ENCODE measurements around the gene KLHL7. TPM values are rescaled to one million over a fixed set of nuclear protein-coding genes. Genes with fewer than 3 reads are reported as not detected.

Gene KLHL7
- total RNA-seq, 1 experiment from 2014 or later = 33.8 TPM

- POLR2A ChIA-PET = no interaction called here
These were observed 30.6 kb downstream of the KLHL7 start for GRCh38 chr7:23136216-23136615.

DNA sequence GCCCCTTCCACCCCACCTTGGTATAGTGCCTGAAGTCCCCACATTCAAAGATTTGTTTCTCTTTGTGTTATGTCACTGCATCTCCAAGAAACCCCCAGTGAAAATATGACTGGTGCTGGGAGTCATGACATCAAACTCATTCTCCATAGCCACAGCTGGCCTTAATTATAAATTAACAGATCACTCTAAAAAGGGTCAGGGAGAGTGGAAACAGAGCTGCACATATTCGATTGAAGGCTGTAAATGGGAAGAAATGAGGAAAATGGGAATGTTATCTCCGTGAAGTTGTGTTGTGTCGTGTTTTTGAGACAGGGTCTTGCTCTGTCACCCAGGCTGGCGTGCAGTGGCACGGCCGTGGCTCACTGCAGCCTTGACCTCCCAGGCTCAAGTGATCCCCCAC is 52.1 kb downstream of the KLHL7 start:
- Histone ChIP-seq H3K4me1 (ENCODE audit: control insufficient read depth, insufficient read depth, low read length) (no peaks in the 10 kb centered on the region), H3K4me3 (ENCODE audit: low read depth in 2 of 2, low read length in 2 of 2) (no peak overlapping the region), H3K27me3 (ENCODE audit: control insufficient read depth, insufficient read depth, low read length) (no peaks in the 10 kb centered on the region), H3K36me3 (ENCODE audit: control insufficient read depth, insufficient read depth, low read length) (no peaks in the 10 kb centered on the region), H3K9me3 (ENCODE audit: control insufficient read depth, insufficient read depth, low read depth, low read length) (no peaks in the 10 kb centered on the region), H3K27ac (ENCODE audit: low read length) (no peak overlapping the region)
- ChIA-PET CTCF (no interaction called here), POLR2A (no interaction called here)
- intact Hi-C loops (cut with micrococcal nuclease; ENCODE audit: unreplicated experiment) (no loop called here), in situ Hi-C loops (cut with HindIII; ENCODE audit: low pct_unique_long_range_greater_than_20kb, low sequenced_read_pairs) (no loop called here)
- DNase-seq (ENCODE audit: low read depth, low spot score) (no peak), ATAC-seq (no peak)
- no TSS peak for BruUV-seq (replicated peaks)
- TF ChIP-seq REST (IDR thresholded peaks at IDR 0.05; ENCODE audit: insufficient read depth in 1 of 2, low read depth in 2 of 2, low read length in 1 of 2) = no peak
- TF ChIP-seq, protein P1, sequence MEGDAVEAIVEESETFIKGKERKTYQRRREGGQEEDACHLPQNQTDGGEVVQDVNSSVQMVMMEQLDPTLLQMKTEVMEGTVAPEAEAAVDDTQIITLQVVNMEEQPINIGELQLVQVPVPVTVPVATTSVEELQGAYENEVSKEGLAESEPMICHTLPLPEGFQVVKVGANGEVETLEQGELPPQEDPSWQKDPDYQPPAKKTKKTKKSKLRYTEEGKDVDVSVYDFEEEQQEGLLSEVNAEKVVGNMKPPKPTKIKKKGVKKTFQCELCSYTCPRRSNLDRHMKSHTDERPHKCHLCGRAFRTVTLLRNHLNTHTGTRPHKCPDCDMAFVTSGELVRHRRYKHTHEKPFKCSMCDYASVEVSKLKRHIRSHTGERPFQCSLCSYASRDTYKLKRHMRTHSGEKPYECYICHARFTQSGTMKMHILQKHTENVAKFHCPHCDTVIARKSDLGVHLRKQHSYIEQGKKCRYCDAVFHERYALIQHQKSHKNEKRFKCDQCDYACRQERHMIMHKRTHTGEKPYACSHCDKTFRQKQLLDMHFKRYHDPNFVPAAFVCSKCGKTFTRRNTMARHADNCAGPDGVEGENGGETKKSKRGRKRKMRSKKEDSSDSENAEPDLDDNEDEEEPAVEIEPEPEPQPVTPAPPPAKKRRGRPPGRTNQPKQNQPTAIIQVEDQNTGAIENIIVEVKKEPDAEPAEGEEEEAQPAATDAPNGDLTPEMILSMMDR (IDR thresholded peaks at IDR 0.05) = no peak
- TF ChIP-seq POLR2AphosphoS5 (IDR thresholded peaks at IDR 0.05; ENCODE audit: low read depth, low read length) = no peak
- TF ChIP-seq SIN3A (IDR thresholded peaks at IDR 0.05; ENCODE audit: borderline replicate concordance, insufficient read depth, low read depth, low read length) = no peak
- no peak for TF ChIP-seq TCF7L2 (IDR thresholded peaks at IDR 0.05; ENCODE audit: low read depth, low read length)

More at GRCh38 chr7:23136216-23136615, 30.6 kb downstream of the KLHL7 start:
- intact Hi-C loops (cut with micrococcal nuclease; ENCODE audit: unreplicated experiment) (no loop called here), in situ Hi-C loops (cut with HindIII; ENCODE audit: low pct_unique_long_range_greater_than_20kb, low sequenced_read_pairs) (no loop called here)
- no peak overlapping the region for H3K4me3 ChIP-seq (ENCODE audit: low read depth in 2 of 2, low read length in 2 of 2)
- CTCF ChIA-PET = no interaction called here
- BruUV-seq (replicated peaks) = no TSS peak
- TF ChIP-seq POLR2AphosphoS5 (IDR thresholded peaks at IDR 0.05; ENCODE audit: low read depth, low read length) (no peak), TCF7L2 (IDR thresholded peaks at IDR 0.05; ENCODE audit: low read depth, low read length) (no peak), REST (IDR thresholded peaks at IDR 0.05; ENCODE audit: insufficient read depth in 1 of 2, low read depth in 2 of 2, low read length in 1 of 2) (no peak), SIN3A (IDR thresholded peaks at IDR 0.05; ENCODE audit: borderline replicate concordance, insufficient read depth, low read depth, low read length) (no peak)
- TF ChIP-seq, protein P1 (IDR thresholded peaks at IDR 0.05) = no peak
- H3K27ac ChIP-seq (ENCODE audit: low read length) = no peak overlapping the region
- no peak for DNase-seq (ENCODE audit: low read depth, low spot score)
- no peaks in the 10 kb centered on the region for H3K4me1 ChIP-seq (ENCODE audit: control insufficient read depth, insufficient read depth, low read length)
- no peak for ATAC-seq
- H3K27me3 ChIP-seq (ENCODE audit: control insufficient read depth, insufficient read depth, low read length) = no peaks in the 10 kb centered on the region
- no peaks in the 10 kb centered on the region for H3K9me3 ChIP-seq (ENCODE audit: control insufficient read depth, insufficient read depth, low read depth, low read length)
- no peaks in the 10 kb centered on the region for H3K36me3 ChIP-seq (ENCODE audit: control insufficient read depth, insufficient read depth, low read length)
